HepG2 (cell line): ENCODE data around the gene ACAD8.

Experiments
- ADNP ChIP-seq: sonication (generic); formaldehyde crosslinking; IDR thresholded peaks from 2 replicates; pipeline ENCODE4 v1.4.0; 2020; ENCODE audit warnings: missing genetic modification reagents
- GATAD2A ChIP-seq: IDR thresholded peaks from 2 replicates; pipeline ENCODE4 v1.6.1; 2016
- HOXA7 ChIP-seq: sonication (generic); formaldehyde crosslinking; IDR thresholded peaks from 2 replicates; pipeline ENCODE4 v1.8.1; 2022; ENCODE audit warnings: mild to moderate bottlenecking, missing genetic modification reagents, moderate library complexity
- KLF16 ChIP-seq, 2 experiments: sonication (generic) in 1 of 2; formaldehyde crosslinking in 1 of 2; IDR thresholded peaks; 2 replicates each; pipeline versions ENCODE4 v1.6.1 to v1.8.0; 2016 to 2023; ENCODE audit warnings: missing genetic modification reagents in 2 of 2, missing compliant biosample characterization in 1 of 2
- SALL2 ChIP-seq: sonication (generic); formaldehyde crosslinking; IDR thresholded peaks from 2 replicates; pipeline ENCODE4 v1.8.1; 2023; ENCODE audit warnings: mild to moderate bottlenecking, missing genetic modification reagents, inconsistent platforms
- SSRP1 ChIP-seq: IDR thresholded peaks from 2 replicates; pipeline ENCODE4 v1.6.1; 2016; ENCODE audit warnings: control low read depth
- TF ChIP-seq, protein P1 (sequence below), 2 experiments: sonication (generic) in 1 of 2; formaldehyde crosslinking in 1 of 2; IDR thresholded peaks; 2 replicates each; pipeline versions ENCODE4 v1.4.0 to v1.6.1; 2018 to 2020; ENCODE audit warnings: missing genetic modification reagents in 2 of 2, borderline replicate concordance in 1 of 2, low read depth in 1 of 2, mild to moderate bottlenecking in 1 of 2, missing biosample characterization in 1 of 2
- TF ChIP-seq, protein P2 (sequence below): sonication (generic); formaldehyde crosslinking; IDR thresholded peaks from 2 replicates; pipeline ENCODE4 v1.5.0; 2020; ENCODE audit warnings: mild to moderate bottlenecking, missing genetic modification reagents, moderate library complexity

DNA sequence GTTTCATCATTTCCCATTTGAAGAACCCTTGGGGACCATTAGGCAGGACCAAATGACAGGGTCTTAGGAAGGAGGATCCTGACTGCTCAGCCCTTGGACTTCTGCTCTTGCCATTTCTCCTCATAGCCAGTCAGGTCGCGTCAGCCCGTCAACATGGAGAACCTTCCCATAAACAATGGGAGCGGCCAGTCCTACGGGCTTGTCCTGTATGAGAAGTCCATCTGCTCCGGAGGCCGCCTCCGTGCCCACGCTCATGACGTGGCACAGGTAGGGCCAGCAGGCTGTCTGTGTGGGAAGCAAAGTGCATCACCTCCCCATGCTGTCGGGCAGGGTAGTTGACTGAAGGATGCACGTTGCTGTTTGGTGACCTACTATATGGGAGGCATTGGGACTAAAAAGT is 58.9 kb downstream of the ACAD8 start:
- TF ChIP-seq SSRP1 (CRISPR knock-in tag) (no peak), ADNP (no peak), HOXA7 (CRISPR knock-in tag) (no peak), GATAD2A (CRISPR knock-in tag) (no peak), SALL2 (no peak), KLF16 (CRISPR knock-in tag; IDR thresholded peaks at IDR 0.05) (no peak)
- TF ChIP-seq, protein P1, sequence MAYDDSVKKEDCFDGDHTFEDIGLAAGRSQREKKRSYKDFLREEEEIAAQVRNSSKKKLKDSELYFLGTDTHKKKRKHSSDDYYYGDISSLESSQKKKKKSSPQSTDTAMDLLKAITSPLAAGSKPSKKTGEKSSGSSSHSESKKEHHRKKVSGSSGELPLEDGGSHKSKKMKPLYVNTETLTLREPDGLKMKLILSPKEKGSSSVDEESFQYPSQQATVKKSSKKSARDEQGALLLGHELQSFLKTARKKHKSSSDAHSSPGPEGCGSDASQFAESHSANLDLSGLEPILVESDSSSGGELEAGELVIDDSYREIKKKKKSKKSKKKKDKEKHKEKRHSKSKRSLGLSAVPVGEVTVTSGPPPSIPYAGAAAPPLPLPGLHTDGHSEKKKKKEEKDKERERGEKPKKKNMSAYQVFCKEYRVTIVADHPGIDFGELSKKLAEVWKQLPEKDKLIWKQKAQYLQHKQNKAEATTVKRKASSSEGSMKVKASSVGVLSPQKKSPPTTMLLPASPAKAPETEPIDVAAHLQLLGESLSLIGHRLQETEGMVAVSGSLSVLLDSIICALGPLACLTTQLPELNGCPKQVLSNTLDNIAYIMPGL (CRISPR knock-in tag; IDR thresholded peaks at IDR 0.05; ENCODE audit: borderline replicate concordance in 1 of 2, low read depth in 1 of 2), result no peak
- TF ChIP-seq, protein P2, sequence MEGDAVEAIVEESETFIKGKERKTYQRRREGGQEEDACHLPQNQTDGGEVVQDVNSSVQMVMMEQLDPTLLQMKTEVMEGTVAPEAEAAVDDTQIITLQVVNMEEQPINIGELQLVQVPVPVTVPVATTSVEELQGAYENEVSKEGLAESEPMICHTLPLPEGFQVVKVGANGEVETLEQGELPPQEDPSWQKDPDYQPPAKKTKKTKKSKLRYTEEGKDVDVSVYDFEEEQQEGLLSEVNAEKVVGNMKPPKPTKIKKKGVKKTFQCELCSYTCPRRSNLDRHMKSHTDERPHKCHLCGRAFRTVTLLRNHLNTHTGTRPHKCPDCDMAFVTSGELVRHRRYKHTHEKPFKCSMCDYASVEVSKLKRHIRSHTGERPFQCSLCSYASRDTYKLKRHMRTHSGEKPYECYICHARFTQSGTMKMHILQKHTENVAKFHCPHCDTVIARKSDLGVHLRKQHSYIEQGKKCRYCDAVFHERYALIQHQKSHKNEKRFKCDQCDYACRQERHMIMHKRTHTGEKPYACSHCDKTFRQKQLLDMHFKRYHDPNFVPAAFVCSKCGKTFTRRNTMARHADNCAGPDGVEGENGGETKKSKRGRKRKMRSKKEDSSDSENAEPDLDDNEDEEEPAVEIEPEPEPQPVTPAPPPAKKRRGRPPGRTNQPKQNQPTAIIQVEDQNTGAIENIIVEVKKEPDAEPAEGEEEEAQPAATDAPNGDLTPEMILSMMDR, result no peak
